Endothelial cell of umbilical vein (primary cell): ENCODE results near the gene PRICKLE4. TPM values are rescaled to one million over a fixed set of nuclear protein-coding genes. Genes with fewer than 3 reads are reported as not detected.
A peak's percentile ranks its signal among the peaks of the same experiment; 100 is the strongest.

Source experiments
- BruUV-seq: library from RNA; stranded (reverse); fragments of 400-500 nt; replicated peaks from 2 replicates; lab custom pipeline; 2021; lab: Mats Ljungman, UMichigan
- CTCF ChIA-PET: fragments of 300-600, 350-600 bp; sonication (Branson Sonifier 250); formaldehyde crosslinking; loops from one replicate; lab custom pipeline; 2021; ENCODE audit warnings: antibody characterized with exemption, inconsistent platforms; lab: Charles Lee
- POLR2A ChIA-PET: fragments of 300-600, 350-600 bp; sonication (Branson Sonifier 250); formaldehyde crosslinking; loops from one replicate; lab custom pipeline; 2021; ENCODE audit warnings: antibody characterized with exemption, inconsistent platforms; lab: Charles Lee
- DNase-seq: peaks from one replicate; pipeline ENCODE4 v3.0.0-alpha.2; 2011; ENCODE audit warnings: low read depth, low spot score
- FAIRE-seq: peaks from 2 replicates; lab custom pipeline; 2011; peaks lifted over from hg19 to GRCh38; lab: Jason Lieb, UNC
- H2AFZ ChIP-seq: 2 replicates; pipeline ENCODE4 v1.6.0; 2012; ENCODE audit warnings: low read depth, low read length, control low read depth, inconsistent platforms
- H3K27ac ChIP-seq: 2 replicates; pipeline ENCODE4 v1.5.1; 2011; ENCODE audit warnings: low read depth, mild to moderate bottlenecking, control low read depth, low read length, moderate library complexity; ENCODE audit not compliant: insufficient read depth
- H3K27me3 ChIP-seq, 2 experiments: 2 replicates each; pipeline versions ENCODE4 v1.6.0 to v1.6.1; 2011; ENCODE audit warnings: low read length in 2 of 2, mixed read lengths in 1 of 2; ENCODE audit not compliant: control insufficient read depth in 2 of 2, insufficient read depth in 2 of 2
- H3K36me3 ChIP-seq, 2 experiments: 2 replicates in 1 of 2; 3 replicates in 1 of 2; pipeline ENCODE4 v1.5.1; 2011; ENCODE audit warnings: low read length in 2 of 2, mild to moderate bottlenecking in 1 of 2, moderate library complexity in 1 of 2; ENCODE audit not compliant: control insufficient read depth in 2 of 2, insufficient read depth in 2 of 2; ENCODE audit errors: extremely low read depth in 1 of 2
- H3K4me1 ChIP-seq: 3 replicates; pipeline ENCODE4 v1.5.1; 2011; ENCODE audit warnings: mild to moderate bottlenecking, low read length; ENCODE audit not compliant: control insufficient read depth, insufficient read depth; ENCODE audit errors: extremely low read depth
- H3K4me2 ChIP-seq: 2 replicates; pipeline ENCODE4 v1.6.1; 2011; ENCODE audit warnings: low read length, control low read depth, mixed read lengths; ENCODE audit not compliant: insufficient read depth
- H3K4me3 ChIP-seq, 3 experiments: fragments of 200-600 bp in 1 of 3; sonication (generic), shearing (Covaris generic) in 1 of 3; replicated peaks in 1 of 3; 2 replicates each; pipeline ENCODE4 v1.5.1; 2011 to 2016; ENCODE audit warnings: control low read depth in 3 of 3, low read length in 3 of 3, mild to moderate bottlenecking in 2 of 3, inconsistent platforms in 1 of 3, low read depth in 1 of 3, moderate library complexity in 1 of 3; ENCODE audit not compliant: insufficient read depth in 1 of 3
- H3K79me2 ChIP-seq: 2 replicates; pipeline ENCODE4 v1.6.0; 2012; ENCODE audit warnings: low read length, inconsistent platforms; ENCODE audit not compliant: control insufficient read depth, insufficient read depth
- H3K9ac ChIP-seq: replicated peaks from 2 replicates; pipeline ENCODE3; 2011; ENCODE audit warnings: low read length, control low read depth; ENCODE audit not compliant: insufficient read depth; ENCODE audit errors: extremely low read depth
- H3K9me1 ChIP-seq: replicated peaks from 3 replicates; pipeline ENCODE4 v1.6.0; 2011; ENCODE audit warnings: mild to moderate bottlenecking, low read length; ENCODE audit not compliant: control insufficient read depth, insufficient read depth; ENCODE audit errors: extremely low read depth
- H3K9me3 ChIP-seq: replicated peaks from 2 replicates; pipeline ENCODE4 v1.5.1; 2012; ENCODE audit warnings: low read length, inconsistent platforms; ENCODE audit not compliant: control insufficient read depth, insufficient read depth
- H4K20me1 ChIP-seq: replicated peaks from 2 replicates; pipeline ENCODE3; 2011; ENCODE audit warnings: mild to moderate bottlenecking, low read length; ENCODE audit not compliant: control insufficient read depth, insufficient read depth; ENCODE audit errors: extremely low read depth
- CTCF ChIP-seq, 2 donors: IDR thresholded peaks; 1 replicate in 1 of 2; 2 replicates in 1 of 2; pipeline ENCODE4 v1.5.1; 2011; ENCODE audit warnings: low read length in 2 of 2, mild to moderate bottlenecking in 2 of 2, moderate library complexity in 2 of 2, control low read depth in 1 of 2, inconsistent platforms in 1 of 2, low read depth in 1 of 2; ENCODE audit not compliant: insufficient read depth in 1 of 2; ENCODE audit errors: extremely low read depth in 1 of 2
- EZH2 ChIP-seq: IDR thresholded peaks from 2 replicates; pipeline ENCODE4 v1.6.1; 2012; ENCODE audit warnings: borderline replicate concordance, low read depth, mild to moderate bottlenecking, moderate library complexity, low read length, inconsistent platforms; ENCODE audit not compliant: severe bottlenecking
- FOS ChIP-seq: IDR thresholded peaks from 2 replicates; pipeline ENCODE4 v1.6.1; 2011; ENCODE audit warnings: mild to moderate bottlenecking, low read length, moderate library complexity, borderline replicate concordance; ENCODE audit not compliant: insufficient read depth
- GATA2 ChIP-seq: IDR thresholded peaks from 2 replicates; pipeline ENCODE4 v1.7.0; 2011; ENCODE audit warnings: low read depth, mild to moderate bottlenecking, moderate library complexity, mixed read lengths, low read length; ENCODE audit not compliant: insufficient read length, insufficient read depth
- JUN ChIP-seq: IDR thresholded peaks from 2 replicates; pipeline ENCODE4 v1.6.1; 2011; ENCODE audit warnings: borderline replicate concordance, low read depth; ENCODE audit not compliant: insufficient read length, insufficient read depth
- MAX ChIP-seq: IDR thresholded peaks from 2 replicates; pipeline ENCODE4 v1.6.1; 2011; ENCODE audit not compliant: insufficient read depth, insufficient read length
- MYC ChIP-seq: IDR thresholded peaks from one replicate; pipeline ENCODE4 v1.6.1; 2011; ENCODE audit warnings: mild to moderate bottlenecking, low read depth, low read length
- POLR2A ChIP-seq: IDR thresholded peaks from 2 replicates; pipeline ENCODE4 v1.6.1; 2012; ENCODE audit warnings: low read depth, mild to moderate bottlenecking, control low read depth, low read length
- POLR2AphosphoS5 ChIP-seq: IDR thresholded peaks from 2 replicates; pipeline ENCODE4 v1.6.1; 2012; ENCODE audit warnings: low read depth, mild to moderate bottlenecking, control low read depth, low read length, moderate library complexity; ENCODE audit not compliant: insufficient read depth
- dilution Hi-C: fragments of 300-500 bp; cut with MboI; formaldehyde crosslinking; loops from one replicate; pipeline ENCODE4 v1.15.0; 2019; ENCODE audit warnings: low sequenced_read_pairs; ENCODE audit not compliant: extremely low pct_ligation_motif_present
- intact Hi-C: fragments of 100-400 bp; cut with micrococcal nuclease; formaldehyde crosslinking; loops from one replicate; pipeline ENCODE4 v1.10.0; 2022
- polyA plus RNA-seq, 4 experiments: library from polyadenylated mRNA; depleted of rRNA in 3 of 4; stranded (reverse) in 3 of 4; unstranded in 1 of 4; fragments of >200 nt; gene quantifications; 2 replicates each; pipeline versions ENCODE4 v1.2.1 to v1.2.3, GENCODE V29; 2011 to 2012; ENCODE audit warnings: missing spikeins in 1 of 4
- total RNA-seq: library from RNA; stranded (reverse); gene quantifications from 2 replicates; pipeline ENCODE4 v1.2.3, GENCODE V29; 2021

Gene PRICKLE4
- total and polyA plus RNA-seq, 2 donors (not counting 3 experiments of a cell fraction or from before 2014, with no cell fraction given), result 1.0 to 3.3 TPM

- FAIRE-seq (no peak), DNase-seq (no peak)
- no peak overlapping the region for H3K9ac ChIP-seq
- H3K9me3 ChIP-seq, result no peaks in the 10 kb centered on the region
- dilution Hi-C loops (no loop called here), intact Hi-C loops (loop anchor here (2.0 kb wide), 1 partner anchor 433 kb away; no protein-coding TSS in a partner anchor)
- CTCF ChIA-PET, result interaction anchor here (0.6 to 1.5 kb wide), 6 partner anchors 140 to 766 kb away, joined by 3 to 7 read pairs (median 4); partner anchors contain the start of genes BYSL and MED20
- no peaks in the 10 kb centered on the region for H3K79me2 ChIP-seq
- no peak overlapping the region for H2AFZ ChIP-seq
- POLR2A ChIA-PET, result no interaction called here
- no TSS peak for BruUV-seq
- H3K27ac ChIP-seq, result no peak overlapping the region
- no peaks in the 10 kb centered on the region for H3K9me1 ChIP-seq
- peak overlapping the region in 2 of 3 experiments; percentile 65 to 78 for H3K4me3 ChIP-seq
- no peaks in the 10 kb centered on the region for H3K27me3 ChIP-seq
- H3K36me3 ChIP-seq, result peaks cover 2 to 6% of the 10 kb centered on the region in 2 experiments
- no peak for TF ChIP-seq CTCF (IDR thresholded peaks at IDR 0.05; ENCODE audit: extremely low read depth in 1 of 2, insufficient read depth in 1 of 2, low read depth in 1 of 2, low read length in 2 of 2)
- TF ChIP-seq GATA2, result no peak
- no peak for TF ChIP-seq POLR2A
- no peak for TF ChIP-seq POLR2AphosphoS5
- TF ChIP-seq EZH2, result no peak
- no peak for TF ChIP-seq MAX
- TF ChIP-seq FOS, result no peak
- no peak for TF ChIP-seq JUN
- no peak for TF ChIP-seq MYC
- no peaks in the 10 kb centered on the region for H4K20me1 ChIP-seq
- peak overlapping the region; percentile 74 for H3K4me2 ChIP-seq
- peaks cover 23% of the 10 kb centered on the region for H3K4me1 ChIP-seq
These were observed 766 bp downstream of the PRICKLE4 start for GRCh38 chr6:41781366-41781730.
